ENCODE data around the gene SLC45A2.

SLC45A2 gene

GRCh38 chr5:34007201-34007620, 22.7 kb upstream of the SLC45A2 start:
- no peak for DNase-seq

- no peak for DNase-seq
Observed at GRCh38 chr5:34005681-34006080, 21.2 kb upstream of the SLC45A2 start.

GRCh38 chr5:34005211-34005610, 20.7 kb upstream of the SLC45A2 start:
- no peak for DNase-seq

- DNase-seq = no peak
Observed at GRCh38 chr5:34003941-34004340, 19.4 kb upstream of the SLC45A2 start.

GRCh38 chr5:34002629-34003328, 18.3 kb upstream of the SLC45A2 start:
- no peak for DNase-seq

- DNase-seq = no peak
Observed at GRCh38 chr5:34001241-34001841, 16.8 kb upstream of the SLC45A2 start.

- DNase-seq = no peak
Observed at GRCh38 chr5:33999978-34000377, 15.5 kb upstream of the SLC45A2 start.

GRCh38 chr5:33997331-33997983, 13.0 kb upstream of the SLC45A2 start:
- no peak for DNase-seq

- no peak for DNase-seq
Observed at GRCh38 chr5:33995865-33996264, 11.4 kb upstream of the SLC45A2 start.

GRCh38 chr5:33994845-33995244, 10.4 kb upstream of the SLC45A2 start:
- no peak for DNase-seq

GRCh38 chr5:33992864-33993263, 8.4 kb upstream of the SLC45A2 start:
- DNase-seq = no peak

GRCh38 chr5:33985447-33985846, 954 bp upstream of the SLC45A2 start:
- DNase-seq = no peak

- DNase-seq = no peak
Observed at GRCh38 chr5:33984178-33984577, 315 bp downstream of the SLC45A2 start.

GRCh38 chr5:33981408-33982162, 2.9 kb downstream of the SLC45A2 start:
- no peak for DNase-seq

GRCh38 chr5:33980030-33980429, 4.5 kb downstream of the SLC45A2 start:
- no peak for DNase-seq

GRCh38 chr5:33978306-33978705, 6.2 kb downstream of the SLC45A2 start:
- DNase-seq = no peak

- DNase-seq = no peak
Observed at GRCh38 chr5:33976307-33976706, 8.2 kb downstream of the SLC45A2 start.

- DNase-seq = no peak
Observed at GRCh38 chr5:33975852-33976251, 8.6 kb downstream of the SLC45A2 start.

GRCh38 chr5:33973271-33973670, 11.2 kb downstream of the SLC45A2 start:
- no peak for DNase-seq

GRCh38 chr5:33969572-33970452, 14.7 kb downstream of the SLC45A2 start:
- no peak for DNase-seq

- no peak for DNase-seq
Observed at GRCh38 chr5:33968211-33969005, 16.1 kb downstream of the SLC45A2 start.

GRCh38 chr5:33966805-33967204, 17.7 kb downstream of the SLC45A2 start:
- DNase-seq = no peak

All from activated naive CD4-positive, alpha-beta T cell (primary cell).